PC-3 (cell line): Measurements from ENCODE around the gene FAM222A. TPM values are rescaled to one million over a fixed set of nuclear protein-coding genes. Genes with fewer than 3 reads are reported as not detected.

ENCODE experiments used
- ATAC-seq: fragments of 200-7000 bp; cut with Tn5 transposase; 2 replicates; pipeline ENCODE4 v1.9.1; 2020; ENCODE audit warnings: mild to moderate bottlenecking, moderate library complexity
- BruUV-seq: library from RNA; stranded (reverse); fragments of 400-500 nt; replicated peaks from 2 replicates; lab custom pipeline; 2021; lab: Mats Ljungman, UMichigan
- CTCF ChIA-PET: fragments of 300-600 bp; sonication (Branson Sonifier 250); formaldehyde crosslinking; loops from one replicate; lab custom pipeline; 2022; ENCODE audit warnings: antibody characterized with exemption; lab: Charles Lee
- POLR2A ChIA-PET: fragments of 300-600 bp; sonication (Branson Sonifier 250); formaldehyde crosslinking; loops from one replicate; lab custom pipeline; 2022; ENCODE audit warnings: antibody characterized with exemption; ENCODE audit not compliant: unreplicated experiment; lab: Charles Lee
- DNase-seq: peaks from one replicate; pipeline ENCODE4 v3.0.0-alpha.2; 2015
- H2AFZ ChIP-seq: fragments of 300-600 bp; sonication (generic); 2 replicates; pipeline ENCODE4 v1.6.0; 2016; ENCODE audit warnings: antibody characterized with exemption, low read length
- H3F3A ChIP-seq: fragments of 300-600 bp; sonication (generic); one replicate; pipeline ENCODE4 v1.6.0; 2017; ENCODE audit warnings: antibody characterized with exemption, low read length, control low read depth, mild to moderate bottlenecking; ENCODE audit not compliant: unreplicated experiment
- H3K27ac ChIP-seq: fragments of 300-600 bp; sonication (generic); 2 replicates; pipeline ENCODE4 v1.5.1; 2016; ENCODE audit warnings: mild to moderate bottlenecking, low read length
- H3K27me3 ChIP-seq: fragments of 300-600 bp; sonication (generic); 2 replicates; pipeline ENCODE4 v1.6.1; 2016; ENCODE audit warnings: low read length, mixed read lengths
- H3K36me3 ChIP-seq: fragments of 300-600 bp; sonication (generic); 2 replicates; pipeline ENCODE4 v1.6.1; 2016; ENCODE audit warnings: low read depth, mixed run types, low read length, mixed read lengths
- H3K4me1 ChIP-seq: fragments of 300-600 bp; sonication (generic); 2 replicates; pipeline ENCODE4 v1.5.1; 2016; ENCODE audit warnings: low read length; ENCODE audit not compliant: insufficient read depth
- H3K4me2 ChIP-seq: fragments of 300-600 bp; sonication (generic); 2 replicates; pipeline ENCODE4 v1.6.0; 2016; ENCODE audit warnings: low read length
- H3K4me3 ChIP-seq: fragments of 300-600 bp; sonication (generic); 2 replicates; pipeline ENCODE4 v1.5.1; 2016; ENCODE audit warnings: mild to moderate bottlenecking, low read length, mixed read lengths
- H3K79me2 ChIP-seq: fragments of 300-600 bp; sonication (generic); 2 replicates; pipeline ENCODE4 v1.6.1; 2017; ENCODE audit warnings: low read length, mixed read lengths
- H3K9ac ChIP-seq: fragments of 300-600 bp; sonication (generic); 2 replicates; pipeline ENCODE4 v1.6.0; 2016; ENCODE audit warnings: mild to moderate bottlenecking, low read length
- H3K9me2 ChIP-seq: fragments of 300-600 bp; sonication (generic); replicated peaks from 2 replicates; pipeline ENCODE4 v1.6.1; 2016; ENCODE audit warnings: mixed run types, low read length, mixed read lengths
- H3K9me3 ChIP-seq: fragments of 300-600 bp; sonication (generic); 2 replicates; pipeline ENCODE4 v1.6.1; 2016; ENCODE audit warnings: low read length, mixed read lengths
- H4K20me1 ChIP-seq: fragments of 300-600 bp; sonication (generic); 2 replicates; pipeline ENCODE4 v1.6.1; 2016; ENCODE audit warnings: low read length, mixed read lengths
- CTCF ChIP-seq: fragments of 300-600 bp; sonication (generic); conservative IDR thresholded peaks from 2 replicates; pipeline ENCODE4 v1.5.1; 2017; ENCODE audit warnings: antibody characterized with exemption, low read depth, mild to moderate bottlenecking, low read length
- EZH2 ChIP-seq: fragments of 300-600 bp; sonication (generic); IDR thresholded peaks from one replicate; pipeline ENCODE4 v1.6.1; 2017; ENCODE audit warnings: antibody characterized with exemption, mild to moderate bottlenecking, low read length; ENCODE audit not compliant: unreplicated experiment
- EZH2phosphoT487 ChIP-seq: fragments of 300-600 bp; sonication (generic); IDR thresholded peaks from 2 replicates; pipeline ENCODE4 v1.6.1; 2018; ENCODE audit warnings: mild to moderate bottlenecking, antibody characterized with exemption, low read length, borderline replicate concordance
- intact Hi-C: fragments of 100-400 bp; cut with micrococcal nuclease; formaldehyde crosslinking; loops from 2 replicates; pipeline ENCODE4 v1.9.0; 2023
- total RNA-seq: library from RNA; depleted of rRNA; stranded (reverse); fragments of >200 nt; gene quantifications from 2 replicates; pipeline ENCODE4 v1.2.3, GENCODE V29; 2014

Gene FAM222A
- total RNA-seq, 1 experiment from 2014 or later = 11.7 TPM

GRCh38 chr12:109670731-109671130 lies 42.9 kb upstream of the FAM222A start:
- no peaks in the 10 kb centered on the region for H3K9me2 ChIP-seq
- no peak overlapping the region for H3K4me3 ChIP-seq
- peaks cover 15% of the 10 kb centered on the region for H3K27me3 ChIP-seq
- intact Hi-C loops = no loop called here
- ATAC-seq (no peak), DNase-seq (no peak)
- no peak overlapping the region for H2AFZ ChIP-seq
- no peaks in the 10 kb centered on the region for H3K36me3 ChIP-seq
- no peak for TF ChIP-seq EZH2phosphoT487
- no peak for TF ChIP-seq CTCF
- TF ChIP-seq EZH2 = no peak
- no peaks in the 10 kb centered on the region for H3K9me3 ChIP-seq
- no TSS peak for BruUV-seq
- no peak overlapping the region for H3K9ac ChIP-seq
- no peaks in the 10 kb centered on the region for H3K79me2 ChIP-seq
- POLR2A ChIA-PET = no interaction called here
- H3K4me1 ChIP-seq = peaks cover 18% of the 10 kb centered on the region
- CTCF ChIA-PET = no interaction called here
- no peaks in the 10 kb centered on the region for H3F3A ChIP-seq
- H3K4me2 ChIP-seq = no peak overlapping the region
- H3K27ac ChIP-seq = no peak overlapping the region
- H4K20me1 ChIP-seq = no peaks in the 10 kb centered on the region

- ChIA-PET CTCF (no interaction called here), POLR2A (interaction anchor here (0.6 kb wide), 1 partner anchor 83 kb away, joined by 8 read pairs; no protein-coding TSS in a partner anchor)
- no TSS peak for BruUV-seq
These were observed 42.1 kb upstream of the FAM222A start for GRCh38 chr12:109671502-109671901.

More at GRCh38 chr12:109671502-109671901, 42.1 kb upstream of the FAM222A start:
- intact Hi-C loops = no loop called here
- no peaks in the 10 kb centered on the region for H3F3A ChIP-seq
- peaks cover 15% of the 10 kb centered on the region for H3K27me3 ChIP-seq
- H3K4me1 ChIP-seq = peaks cover 18% of the 10 kb centered on the region
- H4K20me1 ChIP-seq = no peaks in the 10 kb centered on the region
- ATAC-seq (peak; percentile 60), DNase-seq (peak; percentile 58)
- H3K79me2 ChIP-seq = no peaks in the 10 kb centered on the region
- no peaks in the 10 kb centered on the region for H3K9me3 ChIP-seq
- H3K4me3 ChIP-seq = no peak overlapping the region
- H3K9ac ChIP-seq = no peak overlapping the region
- H3K4me2 ChIP-seq = peak overlapping the region; percentile 17; the same call in 1 of the 2 replicates
- TF ChIP-seq EZH2phosphoT487 (no peak), CTCF (no peak), EZH2 (no peak)
- no peaks in the 10 kb centered on the region for H3K36me3 ChIP-seq
- H3K9me2 ChIP-seq = no peaks in the 10 kb centered on the region
- H2AFZ ChIP-seq = no peak overlapping the region
- H3K27ac ChIP-seq = no peak overlapping the region
